Mesothelial cell of epicardium (in vitro differentiated cells): ENCODE results near the gene SC5D. TPM values are rescaled to one million over a fixed set of nuclear protein-coding genes. Genes with fewer than 3 reads are reported as not detected.

ENCODE experiments used
- DNase-seq, 2 experiments: peaks; one replicate each; pipeline ENCODE4 v3.0.0; 2021; ENCODE audit warnings: low spot score in 2 of 2; ENCODE audit not compliant: unreplicated experiment in 2 of 2
- H3K27ac Mint-ChIP-seq: 2 replicates; pipeline ENCODE4 v1.8.0; 2021; ENCODE audit warnings: mixed read lengths
- H3K27me3 Mint-ChIP-seq: 2 replicates; pipeline ENCODE4 v1.8.0; 2021; ENCODE audit warnings: low read depth, mixed read lengths
- H3K36me3 Mint-ChIP-seq: 2 replicates; pipeline ENCODE4 v1.8.0; 2021; ENCODE audit warnings: mixed read lengths
- H3K4me1 Mint-ChIP-seq: 2 replicates; pipeline ENCODE4 v1.8.0; 2021; ENCODE audit warnings: mixed read lengths
- H3K4me3 Mint-ChIP-seq: 2 replicates; pipeline ENCODE4 v1.8.0; 2021; ENCODE audit warnings: mild to moderate bottlenecking, moderate library complexity, mixed read lengths
- H3K9me3 Mint-ChIP-seq: 2 replicates; pipeline ENCODE4 v1.8.0; 2021; ENCODE audit warnings: mixed read lengths
- CTCF ChIP-seq: fragments of 200-600 bp; sonication (generic); IDR thresholded peaks from one replicate; pipeline ENCODE4 v1.5.0; 2021; ENCODE audit warnings: antibody characterized with exemption; ENCODE audit not compliant: unreplicated experiment
- total RNA-seq: library from RNA; stranded (reverse); gene quantifications from 3 replicates; pipeline ENCODE4 v1.2.1, GENCODE V29; 2021

SC5D gene
- total RNA-seq, 1 donor from 2014 or later = 54.1 TPM

GRCh38 chr11:121344824-121345223, 52.3 kb downstream of the SC5D start:
- no peak for DNase-seq
- H3K4me1 Mint-ChIP-seq = peaks cover 7% of the 10 kb centered on the region
- no peaks in the 10 kb centered on the region for H3K36me3 Mint-ChIP-seq
- no peak overlapping the region for H3K27ac Mint-ChIP-seq
- H3K4me3 Mint-ChIP-seq = no peak overlapping the region
- TF ChIP-seq CTCF = no peak
- H3K27me3 Mint-ChIP-seq = peaks cover 3% of the 10 kb centered on the region
- H3K9me3 Mint-ChIP-seq = no peaks in the 10 kb centered on the region

- Mint-ChIP-seq H3K4me3 (no peak overlapping the region), H3K4me1 (peaks cover 13% of the 10 kb centered on the region), H3K36me3 (no peaks in the 10 kb centered on the region), H3K27me3 (peaks cover 3% of the 10 kb centered on the region), H3K9me3 (no peaks in the 10 kb centered on the region), H3K27ac (no peak overlapping the region)
- TF ChIP-seq CTCF = no peak
- DNase-seq = no peak
Observed at GRCh38 chr11:121347094-121347493, 54.5 kb downstream of the SC5D start.

- Mint-ChIP-seq H3K27ac (no peak overlapping the region), H3K36me3 (no peaks in the 10 kb centered on the region), H3K27me3 (peaks cover 3% of the 10 kb centered on the region), H3K4me1 (peaks cover 13% of the 10 kb centered on the region), H3K4me3 (no peak overlapping the region), H3K9me3 (no peaks in the 10 kb centered on the region)
- no peak for DNase-seq
- TF ChIP-seq CTCF = no peak
Observed at GRCh38 chr11:121347813-121348212, 55.2 kb downstream of the SC5D start.

- H3K4me1 Mint-ChIP-seq = peaks cover 13% of the 10 kb centered on the region
- no peak overlapping the region for H3K27ac Mint-ChIP-seq
- H3K9me3 Mint-ChIP-seq = no peaks in the 10 kb centered on the region
- H3K4me3 Mint-ChIP-seq = no peak overlapping the region
- H3K27me3 Mint-ChIP-seq = peaks cover 3% of the 10 kb centered on the region
- DNase-seq = no peak
- no peak for TF ChIP-seq CTCF
- H3K36me3 Mint-ChIP-seq = no peaks in the 10 kb centered on the region
Observed at GRCh38 chr11:121348220-121348875, 55.8 kb downstream of the SC5D start.

- Mint-ChIP-seq H3K4me3 (no peak overlapping the region), H3K36me3 (no peaks in the 10 kb centered on the region), H3K9me3 (no peaks in the 10 kb centered on the region), H3K27me3 (peaks cover 3% of the 10 kb centered on the region), H3K4me1 (peaks cover 13% of the 10 kb centered on the region), H3K27ac (no peak overlapping the region)
- DNase-seq = no peak
- no peak for TF ChIP-seq CTCF
Observed at GRCh38 chr11:121349790-121350189, 57.2 kb downstream of the SC5D start.
